Stimulated activated CD8-positive, alpha-beta memory T cell treated with anti-CD3 and anti-CD28 coated beads, Interleukin-15, amount 100 ng/mL, for 48 hours (primary cell): ENCODE measurements around the gene CLEC1B.
"Not testable (repeated sequence)": the region's sequence is repeated elsewhere in the genome, so short reads cannot be mapped to it uniquely, and the experiment has no call there.

ENCODE experiments used
- DNase-seq, 2 donors: peaks; one replicate each; pipeline ENCODE4 v3.0.0-alpha.2; 2020; ENCODE audit warnings: low read depth in 2 of 2

CLEC1B gene

DNA sequence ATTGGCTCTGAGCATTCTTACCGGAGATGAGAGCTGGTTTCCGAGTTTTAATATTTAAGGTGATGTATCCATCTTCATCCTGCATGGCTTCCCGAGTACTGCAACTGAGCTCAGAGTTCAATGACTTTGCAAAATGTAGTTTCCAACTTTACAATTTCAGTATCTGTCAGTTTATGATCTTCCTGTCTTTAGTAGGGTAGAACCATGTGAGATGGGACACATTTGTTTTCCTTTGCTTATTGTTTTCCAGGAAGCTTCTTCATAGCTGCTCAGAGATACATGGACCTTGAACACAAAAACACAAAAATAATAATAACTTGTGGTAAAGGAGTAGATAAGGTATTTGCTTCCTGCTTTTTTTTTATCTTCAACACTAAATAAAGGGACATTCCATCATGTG lies at the start of gene CLEC1B:
Gene CLEC1B (minus strand): TSS at position 106 of the 400 bp plus-strand sequence. CDS start 21 bp downstream, at position 85.
- no peak for DNase-seq

- no peak for DNase-seq
Observed at GRCh38 chr12:10048526-10048925, 49.6 kb upstream of the CLEC1B start.

GRCh38 chr12:10042167-10042566 lies 43.2 kb upstream of the CLEC1B start:
- no peak for DNase-seq

DNA sequence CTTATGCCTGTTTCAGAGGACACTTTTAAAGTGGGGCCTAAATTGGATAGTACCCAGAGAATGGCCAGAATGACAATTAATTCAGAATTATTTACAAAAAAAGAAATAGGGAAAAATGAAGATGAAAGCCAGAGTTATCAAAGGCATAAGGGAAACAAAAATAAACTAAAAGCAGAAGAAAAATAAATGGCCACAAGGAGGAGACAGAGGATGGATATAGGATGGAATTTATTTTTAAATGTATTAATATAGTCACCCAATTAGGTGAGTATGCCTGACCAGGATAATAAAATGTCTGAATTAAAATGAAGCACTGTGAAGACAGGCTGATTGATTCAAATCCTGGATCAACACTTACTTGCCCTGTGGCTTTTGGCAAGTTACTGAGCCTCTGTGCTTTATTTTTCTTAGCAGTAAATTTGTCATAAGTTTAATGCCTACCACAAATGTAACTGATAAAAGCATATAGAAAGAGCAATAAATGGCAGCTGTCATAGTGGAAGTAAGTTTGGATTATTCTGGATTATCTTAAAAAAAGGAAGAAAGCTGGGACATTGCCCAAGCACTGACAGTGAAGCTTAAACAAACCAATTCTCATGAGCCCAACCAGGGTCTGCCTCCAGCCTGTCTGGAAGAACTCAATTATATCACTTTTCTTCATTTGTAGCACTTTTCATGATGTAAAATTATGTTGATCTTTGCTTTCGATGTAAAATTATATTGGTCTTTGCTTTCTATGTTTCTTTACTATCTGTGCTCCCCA lies 35.0 kb upstream of the CLEC1B start:
- no peak for DNase-seq

DNA sequence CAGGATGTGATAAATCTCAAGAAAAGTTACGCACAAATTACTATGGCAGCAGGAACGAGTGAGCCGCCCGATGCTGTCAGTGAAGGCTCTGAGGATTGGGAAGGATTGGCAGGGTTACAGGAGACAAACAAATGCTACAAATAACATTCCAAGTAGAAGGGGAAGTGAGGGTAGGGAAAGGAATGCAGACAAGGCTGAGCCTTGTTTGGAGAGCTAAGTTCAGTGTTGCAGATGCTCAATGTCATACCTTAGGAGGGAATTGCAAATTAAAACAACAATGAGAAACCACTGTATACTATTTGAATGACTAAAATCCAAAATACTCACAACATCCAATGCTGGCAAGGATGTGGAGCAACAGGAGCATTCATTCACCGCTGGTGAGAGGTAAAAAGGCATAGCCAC lies 32.9 kb upstream of the CLEC1B start:
- no peak for DNase-seq

DNA sequence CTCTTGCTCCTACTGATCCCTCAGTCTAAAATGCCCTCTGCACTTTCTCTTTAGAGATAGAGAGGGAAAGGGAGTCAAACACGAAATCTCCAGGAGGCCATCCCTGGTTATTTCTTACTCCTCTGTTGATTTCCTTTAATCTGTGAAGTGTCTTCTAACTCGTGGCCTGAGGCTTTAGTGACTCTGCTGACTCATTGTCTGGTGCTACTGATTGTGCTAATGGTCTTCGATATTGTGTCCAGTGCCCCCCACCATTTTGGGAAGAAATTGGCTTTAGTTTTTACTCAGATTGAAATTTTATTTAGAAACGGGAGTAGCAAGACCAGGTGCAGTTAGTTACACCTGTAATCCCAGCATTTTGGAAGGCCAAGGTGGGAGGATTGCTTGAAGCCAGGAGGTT lies 32.4 kb upstream of the CLEC1B start:
- no peak for DNase-seq

DNA sequence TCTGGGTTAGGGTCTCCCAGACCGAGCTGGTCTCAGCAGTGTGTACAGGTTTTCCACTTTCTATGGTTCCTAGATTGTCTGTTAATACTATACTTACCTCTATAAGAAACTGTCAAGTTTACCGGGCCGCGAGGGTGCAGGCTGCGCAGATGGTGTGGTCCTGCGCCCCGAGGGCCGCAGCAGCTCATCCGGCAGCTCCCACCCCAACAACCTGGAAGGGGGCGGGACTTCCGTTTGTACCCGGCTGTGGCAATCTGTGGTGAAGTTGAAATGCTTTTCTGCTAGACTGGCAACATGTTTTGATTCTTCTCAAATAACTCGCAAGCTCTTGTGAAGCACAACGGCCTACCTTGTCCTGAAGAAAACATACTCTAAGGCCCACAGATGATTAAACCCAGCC lies 31.5 kb upstream of the CLEC1B start, which contains the start of gene CLEC9A:
Gene CLEC9A (plus strand): TSS at position 237 of the 400 bp plus-strand sequence. CDS start 22,006 bp downstream, outside the sequence.
- DNase-seq = no peak

GRCh38 chr12:10027721-10028120 lies 28.8 kb upstream of the CLEC1B start:
- no peak for DNase-seq

GRCh38 chr12:10027311-10027710 lies 28.4 kb upstream of the CLEC1B start:
- DNase-seq = no peak

DNA sequence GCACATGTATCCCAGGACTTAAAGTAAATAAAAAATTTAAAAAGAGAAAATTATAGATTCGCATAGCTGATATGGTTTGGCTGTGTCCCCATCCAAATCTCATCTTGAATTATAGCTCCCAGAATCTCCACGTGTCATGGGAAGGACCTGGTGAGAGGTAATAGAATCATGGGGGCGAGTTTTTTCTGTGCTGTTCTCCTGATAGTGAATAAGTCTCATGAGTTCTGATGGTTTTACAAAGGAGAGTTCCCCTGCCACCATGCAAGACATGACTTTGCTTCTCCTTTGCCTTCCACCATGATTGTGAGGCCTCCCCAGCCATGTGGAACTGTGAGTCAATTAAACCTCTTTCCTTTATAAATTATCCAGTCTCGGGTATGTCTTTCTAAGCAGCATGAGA lies 27.7 kb upstream of the CLEC1B start:
- not testable (repeated sequence) for DNase-seq

DNA sequence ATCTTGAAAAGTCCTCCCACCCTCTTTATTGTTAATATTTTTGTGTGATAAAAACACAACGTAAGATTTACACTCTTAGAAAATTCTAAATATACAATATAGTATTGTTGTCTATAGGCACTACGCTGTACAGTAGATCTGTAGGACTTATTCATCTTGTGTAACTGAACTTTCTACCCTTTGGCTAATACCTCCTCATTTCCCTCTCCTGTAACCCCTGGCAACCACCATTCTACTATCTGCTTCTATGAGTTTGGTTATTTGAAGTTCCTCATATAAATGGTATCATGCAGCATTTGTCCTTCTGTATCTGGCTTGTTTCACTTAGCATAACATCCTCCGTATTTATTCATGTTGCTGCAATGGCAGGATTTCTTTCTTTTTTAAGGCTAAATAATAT lies 26.3 kb upstream of the CLEC1B start:
- DNase-seq = no peak

- no peak for DNase-seq
Observed at GRCh38 chr12:10021342-10021741, 22.4 kb upstream of the CLEC1B start.

GRCh38 chr12:10018386-10018785 lies 19.5 kb upstream of the CLEC1B start:
- no peak for DNase-seq

GRCh38 chr12:10016881-10017280 lies 18.0 kb upstream of the CLEC1B start:
- DNase-seq = no peak

GRCh38 chr12:10015450-10015849 lies 16.5 kb upstream of the CLEC1B start:
- DNase-seq = no peak

- DNase-seq = no peak
Observed at GRCh38 chr12:10012630-10013330, 13.9 kb upstream of the CLEC1B start.

DNA sequence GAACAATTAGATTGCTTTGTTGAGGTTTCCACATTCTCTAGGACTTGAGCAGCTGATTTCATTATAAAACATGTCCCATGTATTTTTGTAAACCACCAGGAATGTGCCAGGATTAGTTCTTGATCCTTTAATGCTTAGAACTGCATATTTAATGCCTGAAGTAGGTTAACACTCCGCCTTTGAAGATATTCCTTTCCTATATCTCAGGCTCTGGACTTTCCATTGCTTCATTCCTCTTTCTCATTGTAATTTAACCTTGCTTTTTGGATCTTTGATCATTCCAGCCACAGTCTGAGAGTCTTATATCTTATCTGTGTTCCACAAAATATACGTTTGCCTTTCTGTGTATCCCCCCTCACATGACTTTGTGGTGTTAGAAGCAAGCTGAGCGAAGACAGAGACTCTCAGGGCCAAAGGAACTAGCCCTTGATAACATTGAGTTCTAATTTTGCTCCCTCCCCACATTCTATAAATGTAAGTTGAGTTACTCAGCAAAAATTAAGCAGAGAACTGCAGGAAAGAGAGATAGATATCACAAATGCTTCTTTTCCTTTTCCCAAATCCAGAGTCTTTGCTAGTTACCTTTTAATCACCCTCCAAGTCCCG lies 2.4 kb upstream of the CLEC1B start:
- DNase-seq = no peak

- no peak for DNase-seq
Observed at GRCh38 chr12:9992296-9992695, 6.6 kb downstream of the CLEC1B start.

GRCh38 chr12:9991876-9992275 lies 7.0 kb downstream of the CLEC1B start:
- DNase-seq = no peak

DNA sequence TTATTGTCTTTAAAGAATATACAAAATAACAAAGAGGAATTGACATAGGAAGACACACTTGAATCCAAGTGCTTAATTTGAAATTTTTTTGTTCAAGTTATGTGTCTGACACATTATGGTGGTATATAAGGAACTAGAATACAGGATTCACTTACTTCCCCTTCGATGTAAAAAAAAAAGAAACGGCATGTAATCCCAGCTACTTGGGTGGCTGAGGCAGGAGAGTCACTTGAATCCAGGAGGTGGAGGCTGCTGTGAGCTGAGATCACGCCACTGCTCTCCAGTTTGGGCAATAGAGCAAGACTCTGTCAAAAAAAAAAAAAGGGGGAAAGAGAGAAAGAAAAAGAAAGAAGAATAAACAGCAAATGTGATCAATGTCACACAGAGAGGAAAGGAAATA lies 18.8 kb downstream of the CLEC1B start:
- no peak for DNase-seq

DNA sequence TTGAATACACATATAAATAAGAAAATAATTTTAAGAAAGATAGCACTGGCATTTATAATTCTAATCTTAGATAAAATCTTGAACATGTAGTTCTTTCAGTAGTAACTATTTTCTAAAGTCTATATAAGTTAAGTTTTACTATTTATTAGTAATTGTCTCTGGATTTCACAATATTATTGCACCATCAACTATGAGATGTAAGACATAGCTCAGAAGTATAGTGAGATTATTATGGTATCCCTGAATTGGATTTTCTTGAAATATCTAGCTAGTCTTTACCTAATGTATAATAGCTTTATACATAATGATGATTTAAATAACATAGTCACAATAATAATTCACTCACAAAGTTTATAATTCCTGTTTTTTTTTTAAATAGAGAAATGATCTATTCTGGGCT lies 21.0 kb downstream of the CLEC1B start:
- no peak for DNase-seq

- not testable (repeated sequence) for DNase-seq
Observed at GRCh38 chr12:9976626-9977025, 22.3 kb downstream of the CLEC1B start.

DNA sequence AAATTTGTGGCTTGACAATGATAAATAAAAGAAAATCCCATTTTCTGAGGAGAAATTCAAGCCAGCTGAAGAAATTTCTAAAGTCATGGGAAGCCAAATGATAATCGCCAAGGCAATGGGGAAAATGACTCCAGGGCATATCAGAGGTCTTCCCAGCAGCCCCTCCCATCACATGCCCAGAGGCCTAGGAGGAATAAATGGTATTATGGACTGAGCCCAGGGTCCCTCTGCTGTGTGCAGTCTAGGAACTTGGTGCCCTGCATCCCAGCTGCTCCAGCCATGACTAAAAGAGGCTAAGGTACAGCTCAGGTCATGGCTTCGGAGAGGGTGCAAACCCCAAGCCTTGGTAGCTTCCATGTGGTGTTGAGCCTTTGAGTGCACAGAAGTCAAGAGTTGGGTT lies 23.3 kb downstream of the CLEC1B start:
- no peak for DNase-seq
